ENCODE measurements around the gene TMEM176A. TPM values are rescaled to one million over a fixed set of nuclear protein-coding genes. Genes with fewer than 3 reads are reported as not detected.
"Not testable (repeated sequence)": the region's sequence is repeated elsewhere in the genome, so short reads cannot be mapped to it uniquely, and the experiment has no call there.

Gene TMEM176A
- total RNA-seq, 1 donor from 2014 or later = not detected

- peak; percentile 68 for DNase-seq (ENCODE audit: extremely low spot score, unreplicated experiment)
- Mint-ChIP-seq H3K4me3 (ENCODE audit: unreplicated experiment) (no peak overlapping the region), H3K27me3 (ENCODE audit: unreplicated experiment) (peaks cover 9% of the 10 kb centered on the region), H3K36me3 (ENCODE audit: unreplicated experiment) (no peaks in the 10 kb centered on the region), H3K9me3 (ENCODE audit: unreplicated experiment) (peaks cover 15% of the 10 kb centered on the region), H3K4me1 (ENCODE audit: unreplicated experiment) (no peaks in the 10 kb centered on the region), H3K27ac (ENCODE audit: unreplicated experiment) (no peak overlapping the region)
- no peak for TF ChIP-seq CTCF (IDR thresholded peaks at IDR 0.05)
Measured at GRCh38 chr7:150804802-150805201, 4.2 kb downstream of the TMEM176A start.

GRCh38 chr7:150805864-150806263, 5.3 kb downstream of the TMEM176A start:
- DNase-seq (ENCODE audit: extremely low spot score, unreplicated experiment) = no peak
- H3K27me3 Mint-ChIP-seq (ENCODE audit: unreplicated experiment) = peaks cover 9% of the 10 kb centered on the region
- no peak for TF ChIP-seq CTCF (IDR thresholded peaks at IDR 0.05)
- no peaks in the 10 kb centered on the region for H3K36me3 Mint-ChIP-seq (ENCODE audit: unreplicated experiment)
- no peaks in the 10 kb centered on the region for H3K4me1 Mint-ChIP-seq (ENCODE audit: unreplicated experiment)
- no peak overlapping the region for H3K27ac Mint-ChIP-seq (ENCODE audit: unreplicated experiment)
- H3K9me3 Mint-ChIP-seq (ENCODE audit: unreplicated experiment) = peaks cover 15% of the 10 kb centered on the region
- H3K4me3 Mint-ChIP-seq (ENCODE audit: unreplicated experiment) = no peak overlapping the region

GRCh38 chr7:150806454-150806853, 5.9 kb downstream of the TMEM176A start:
- H3K4me3 Mint-ChIP-seq (ENCODE audit: unreplicated experiment) = no peak overlapping the region
- no peaks in the 10 kb centered on the region for H3K4me1 Mint-ChIP-seq (ENCODE audit: unreplicated experiment)
- TF ChIP-seq CTCF (IDR thresholded peaks at IDR 0.05) = no peak
- H3K9me3 Mint-ChIP-seq (ENCODE audit: unreplicated experiment) = peaks cover 15% of the 10 kb centered on the region
- DNase-seq (ENCODE audit: extremely low spot score, unreplicated experiment) = no peak
- peaks cover 6% of the 10 kb centered on the region for H3K27me3 Mint-ChIP-seq (ENCODE audit: unreplicated experiment)
- no peak overlapping the region for H3K27ac Mint-ChIP-seq (ENCODE audit: unreplicated experiment)
- no peaks in the 10 kb centered on the region for H3K36me3 Mint-ChIP-seq (ENCODE audit: unreplicated experiment)

GRCh38 chr7:150806863-150807262, 6.3 kb downstream of the TMEM176A start:
- Mint-ChIP-seq H3K27me3 (ENCODE audit: unreplicated experiment) (peaks cover 3% of the 10 kb centered on the region), H3K36me3 (ENCODE audit: unreplicated experiment) (no peaks in the 10 kb centered on the region), H3K9me3 (ENCODE audit: unreplicated experiment) (peaks cover 15% of the 10 kb centered on the region), H3K4me3 (ENCODE audit: unreplicated experiment) (no peak overlapping the region), H3K4me1 (ENCODE audit: unreplicated experiment) (no peaks in the 10 kb centered on the region), H3K27ac (ENCODE audit: unreplicated experiment) (no peak overlapping the region)
- no peak for DNase-seq (ENCODE audit: extremely low spot score, unreplicated experiment)
- no peak for TF ChIP-seq CTCF (IDR thresholded peaks at IDR 0.05)

GRCh38 chr7:150807616-150808438, 7.3 kb downstream of the TMEM176A start:
- H3K27ac Mint-ChIP-seq (ENCODE audit: unreplicated experiment); H3K4me3 Mint-ChIP-seq (ENCODE audit: unreplicated experiment); H3K4me1 Mint-ChIP-seq (ENCODE audit: unreplicated experiment); H3K36me3 Mint-ChIP-seq (ENCODE audit: unreplicated experiment); H3K27me3 Mint-ChIP-seq (ENCODE audit: unreplicated experiment): not testable (repeated sequence)
- peaks cover 15% of the 10 kb centered on the region for H3K9me3 Mint-ChIP-seq (ENCODE audit: unreplicated experiment)
- DNase-seq (ENCODE audit: extremely low spot score, unreplicated experiment) = peak; percentile 69
